AG10803 (cell line): ENCODE results near the gene CCDC174.

ENCODE experiments used
- DNase-seq: peaks from one replicate; pipeline ENCODE4 v3.0.0; 2010; ENCODE audit warnings: low read depth
- H3K4me3 ChIP-seq: 2 replicates; pipeline ENCODE4 v1.5.1; 2011; ENCODE audit warnings: mild to moderate bottlenecking, low read length, control low read depth
- TF ChIP-seq, protein P1 (sequence below): conservative IDR thresholded peaks from 2 replicates; pipeline ENCODE4 v1.5.1; 2011; ENCODE audit warnings: mild to moderate bottlenecking, low read length, control low read depth, inconsistent platforms

CCDC174 gene

GRCh38 chr3:14632442-14632930 lies 19.1 kb upstream of the CCDC174 start:
- no peak overlapping the region for H3K4me3 ChIP-seq

DNA sequence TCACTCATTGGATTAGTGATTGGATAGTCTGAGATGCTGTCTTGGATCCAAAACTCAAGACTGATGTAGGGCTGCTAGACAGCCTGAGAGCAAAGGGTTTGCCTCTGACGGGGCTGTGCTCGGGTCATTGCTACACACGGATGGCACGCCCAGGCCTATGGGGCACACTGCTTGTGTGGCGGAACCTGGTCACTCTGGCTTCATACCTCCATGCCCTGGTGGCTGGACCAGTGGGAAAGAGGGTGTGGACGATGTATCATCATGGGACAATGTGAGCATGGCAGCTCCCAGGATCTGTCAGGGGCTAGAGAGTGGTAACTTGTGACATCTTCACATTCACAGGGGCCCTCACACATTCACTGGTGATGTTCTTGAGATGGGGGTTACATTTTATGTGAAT lies 18.1 kb upstream of the CCDC174 start:
- DNase-seq: no peak
- TF ChIP-seq, protein P1, sequence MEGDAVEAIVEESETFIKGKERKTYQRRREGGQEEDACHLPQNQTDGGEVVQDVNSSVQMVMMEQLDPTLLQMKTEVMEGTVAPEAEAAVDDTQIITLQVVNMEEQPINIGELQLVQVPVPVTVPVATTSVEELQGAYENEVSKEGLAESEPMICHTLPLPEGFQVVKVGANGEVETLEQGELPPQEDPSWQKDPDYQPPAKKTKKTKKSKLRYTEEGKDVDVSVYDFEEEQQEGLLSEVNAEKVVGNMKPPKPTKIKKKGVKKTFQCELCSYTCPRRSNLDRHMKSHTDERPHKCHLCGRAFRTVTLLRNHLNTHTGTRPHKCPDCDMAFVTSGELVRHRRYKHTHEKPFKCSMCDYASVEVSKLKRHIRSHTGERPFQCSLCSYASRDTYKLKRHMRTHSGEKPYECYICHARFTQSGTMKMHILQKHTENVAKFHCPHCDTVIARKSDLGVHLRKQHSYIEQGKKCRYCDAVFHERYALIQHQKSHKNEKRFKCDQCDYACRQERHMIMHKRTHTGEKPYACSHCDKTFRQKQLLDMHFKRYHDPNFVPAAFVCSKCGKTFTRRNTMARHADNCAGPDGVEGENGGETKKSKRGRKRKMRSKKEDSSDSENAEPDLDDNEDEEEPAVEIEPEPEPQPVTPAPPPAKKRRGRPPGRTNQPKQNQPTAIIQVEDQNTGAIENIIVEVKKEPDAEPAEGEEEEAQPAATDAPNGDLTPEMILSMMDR: no peak
- H3K4me3 ChIP-seq: no peak overlapping the region

More at GRCh38 chr3:14632442-14632930, 19.1 kb upstream of the CCDC174 start:
- no peak for DNase-seq
- TF ChIP-seq, protein P1: no peak

GRCh38 chr3:14633819-14634424 lies 17.6 kb upstream of the CCDC174 start:
- H3K4me3 ChIP-seq: no peak overlapping the region
- DNase-seq: peak; percentile 49
- TF ChIP-seq, protein P1: peak; percentile 63

- H3K4me3 ChIP-seq: no peak overlapping the region
- TF ChIP-seq, protein P1: no peak
- DNase-seq: no peak
Observed at GRCh38 chr3:14634763-14635400, 16.7 kb upstream of the CCDC174 start.

GRCh38 chr3:14636496-14637087 lies 15.0 kb upstream of the CCDC174 start:
- no peak overlapping the region for H3K4me3 ChIP-seq
- TF ChIP-seq, protein P1: no peak
- no peak for DNase-seq

DNA sequence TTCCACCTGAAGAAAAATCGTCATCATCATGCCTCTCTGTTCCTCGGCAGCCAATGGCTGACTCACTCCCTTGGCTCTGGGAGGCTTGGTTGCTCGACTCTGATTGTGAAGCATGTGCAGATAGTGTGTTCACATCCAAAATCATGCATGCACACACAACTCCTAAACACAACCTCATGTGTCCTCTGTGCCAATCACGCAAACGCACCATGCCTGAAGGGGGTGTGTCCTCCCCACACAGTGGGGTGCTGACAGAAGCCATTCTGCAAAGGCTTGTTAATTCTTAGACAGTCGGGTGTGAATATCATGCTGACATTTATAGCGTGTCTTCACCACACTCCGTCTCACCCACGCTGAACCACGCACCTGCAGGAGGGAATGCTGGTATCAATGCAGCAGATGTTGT lies 11.4 kb upstream of the CCDC174 start:
- no peak for DNase-seq
- TF ChIP-seq, protein P1: no peak
- no peak overlapping the region for H3K4me3 ChIP-seq

DNA sequence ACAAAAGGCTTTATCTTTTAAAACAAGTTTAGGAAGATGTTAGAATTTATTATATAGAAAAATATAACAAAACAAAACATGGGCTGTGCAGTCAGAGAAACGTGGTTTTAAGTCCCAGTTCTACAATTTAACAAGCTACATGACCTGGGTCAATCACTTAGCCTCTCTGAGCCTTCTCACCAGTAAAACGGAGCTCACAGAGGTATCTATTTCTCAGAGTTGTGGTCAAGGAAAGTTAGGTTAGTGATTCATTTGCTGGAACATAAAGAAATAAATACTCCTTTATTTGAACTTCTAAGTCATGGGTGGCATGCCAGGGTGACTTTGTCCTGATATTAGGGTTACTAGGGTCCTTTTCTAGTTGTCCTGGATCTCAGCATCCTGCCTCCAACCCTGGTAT lies 10.8 kb upstream of the CCDC174 start:
- H3K4me3 ChIP-seq: no peak overlapping the region
- TF ChIP-seq, protein P1: no peak
- no peak for DNase-seq
